GM19035 (cell line): ENCODE measurements around the gene MAN1A1.
A peak's percentile ranks its signal among the peaks of the same experiment; 100 is the strongest.

Source experiments
- ATAC-seq: cut with Tn5 transposase; IDR thresholded peaks from one replicate; pipeline ENCODE4 v1.9.1; 2021; ENCODE audit not compliant: unreplicated experiment

The MAN1A1 gene

DNA sequence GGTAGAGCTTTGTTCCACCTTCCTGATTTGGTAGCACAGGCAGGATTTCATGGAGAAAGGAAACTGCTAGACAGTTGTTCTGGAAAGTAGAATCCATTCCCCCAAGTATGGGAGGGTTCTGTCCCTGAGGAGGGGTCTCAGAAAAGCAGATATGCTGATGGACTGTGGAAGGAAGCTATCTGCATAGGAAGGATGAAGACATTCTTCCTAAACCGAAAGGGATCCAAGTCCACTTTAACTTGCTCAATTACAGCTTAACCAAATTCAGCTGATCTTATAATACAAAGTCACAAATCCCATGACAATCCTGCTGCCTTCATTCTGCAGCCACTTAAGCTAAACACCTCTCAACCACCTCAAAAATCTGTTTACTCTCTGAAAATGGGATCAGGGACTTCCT, 2.6 kb downstream of the MAN1A1 start:
- no peak for ATAC-seq

- no peak for ATAC-seq
These were observed 3.1 kb downstream of the MAN1A1 start for GRCh38 chr6:119346450-119346849.

DNA sequence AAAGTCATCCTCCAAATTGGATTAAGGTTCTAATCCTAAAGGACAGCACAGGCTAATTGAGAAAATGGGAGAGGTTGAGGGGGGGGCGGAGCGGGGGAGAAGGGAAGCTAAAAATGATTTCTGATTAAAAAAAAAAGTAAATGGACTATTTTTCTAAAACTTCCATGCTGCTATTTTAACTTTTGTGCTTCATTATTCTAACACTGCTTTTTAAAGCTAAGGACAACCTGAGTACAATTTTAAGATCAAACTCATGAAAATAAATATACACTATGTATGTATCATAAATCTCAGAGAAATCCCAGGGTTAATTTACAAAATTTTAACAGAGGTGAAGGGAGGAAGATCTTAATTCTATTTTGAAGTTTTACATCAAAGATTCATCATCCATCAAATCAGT, 4.4 kb downstream of the MAN1A1 start:
- no peak for ATAC-seq

DNA sequence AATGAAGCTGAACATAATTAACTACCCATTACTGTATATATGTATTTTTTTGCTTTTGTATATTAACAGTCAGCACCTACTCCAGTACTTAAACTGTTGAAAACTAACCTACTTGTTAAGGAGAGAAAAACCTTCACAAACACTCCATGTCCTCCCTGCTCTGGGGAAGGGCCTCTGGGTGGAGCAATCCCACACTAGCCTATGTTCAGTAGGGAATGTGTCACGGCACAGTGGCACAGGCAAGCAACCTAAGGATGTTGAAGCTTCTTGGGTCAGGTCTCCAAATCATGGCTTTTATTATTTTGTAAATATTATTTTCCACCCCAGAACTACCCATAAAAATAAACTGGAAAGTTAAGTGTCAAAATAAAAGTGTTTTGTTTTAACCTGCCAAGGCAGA, 5.3 kb downstream of the MAN1A1 start:
- no peak for ATAC-seq

- ATAC-seq: no peak
These were observed 5.9 kb downstream of the MAN1A1 start for GRCh38 chr6:119343573-119344146.

DNA sequence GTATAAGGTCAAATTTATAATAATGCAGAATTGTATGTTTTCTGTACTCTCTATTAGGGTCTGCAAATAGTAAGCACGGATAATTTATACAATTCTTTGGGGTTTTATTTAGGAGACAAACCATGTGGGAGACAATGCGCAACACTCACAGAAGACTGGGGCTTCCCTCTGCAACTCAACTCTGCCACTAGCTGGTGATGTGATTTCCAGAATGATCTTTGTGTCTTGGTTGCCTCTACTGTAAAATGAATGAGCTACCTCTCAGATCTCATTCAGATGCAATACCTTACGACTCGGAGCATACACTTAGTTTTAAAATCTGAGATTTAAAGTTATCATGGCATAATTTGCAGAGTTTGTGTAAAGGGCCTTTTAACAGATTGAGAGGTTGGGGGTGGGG, 6.4 kb downstream of the MAN1A1 start:
- ATAC-seq: no peak

- no peak for ATAC-seq
These were observed 7.1 kb downstream of the MAN1A1 start for GRCh38 chr6:119342430-119342829.

- ATAC-seq: no peak
These were observed 8.6 kb downstream of the MAN1A1 start for GRCh38 chr6:119340796-119341487.

DNA sequence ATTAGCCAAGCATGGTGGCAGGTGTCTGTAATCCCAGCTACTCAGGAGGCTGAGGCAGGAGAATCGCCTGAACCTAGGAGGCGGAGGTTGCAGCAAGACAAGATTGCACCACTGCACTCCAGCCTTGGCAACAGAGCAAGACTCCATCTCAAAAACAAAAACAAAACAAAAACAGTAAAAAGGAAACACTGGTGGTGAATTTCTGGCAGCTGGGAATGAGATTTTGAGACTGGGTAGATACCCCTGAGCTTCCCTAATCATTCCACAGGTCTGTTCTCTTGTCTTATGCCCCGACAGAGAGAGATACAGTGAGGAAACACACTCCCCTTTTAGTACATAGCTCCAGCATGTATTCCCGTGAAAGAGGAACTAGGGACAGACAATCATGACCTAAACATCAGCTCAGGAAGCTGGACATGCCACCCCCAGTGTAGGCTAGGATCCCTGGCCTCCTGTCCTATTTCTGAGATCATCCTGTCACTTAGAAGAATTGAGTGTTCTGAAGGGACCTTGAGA, 9.6 kb downstream of the MAN1A1 start:
- ATAC-seq: no peak

- ATAC-seq: no peak
These were observed 11.8 kb downstream of the MAN1A1 start for GRCh38 chr6:119337762-119338161.

DNA sequence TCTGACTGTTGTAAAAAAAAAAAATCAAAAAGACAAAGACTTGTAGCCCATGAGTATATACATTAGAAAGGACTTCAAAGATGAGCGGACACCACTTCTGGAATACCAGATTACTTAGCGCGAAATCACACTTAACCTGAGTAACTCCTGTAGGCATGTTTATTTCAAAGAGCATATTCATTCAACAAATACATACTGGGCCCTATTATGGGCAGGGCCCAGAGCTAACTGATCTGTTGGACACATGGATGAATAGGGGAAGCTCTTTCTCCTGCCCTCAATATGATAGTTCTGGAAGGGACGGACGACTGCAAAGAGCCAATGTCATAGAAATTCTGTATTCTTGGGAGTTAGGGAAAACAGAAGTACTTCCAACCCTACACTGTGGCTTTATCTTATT, 12.3 kb downstream of the MAN1A1 start:
- ATAC-seq: no peak

DNA sequence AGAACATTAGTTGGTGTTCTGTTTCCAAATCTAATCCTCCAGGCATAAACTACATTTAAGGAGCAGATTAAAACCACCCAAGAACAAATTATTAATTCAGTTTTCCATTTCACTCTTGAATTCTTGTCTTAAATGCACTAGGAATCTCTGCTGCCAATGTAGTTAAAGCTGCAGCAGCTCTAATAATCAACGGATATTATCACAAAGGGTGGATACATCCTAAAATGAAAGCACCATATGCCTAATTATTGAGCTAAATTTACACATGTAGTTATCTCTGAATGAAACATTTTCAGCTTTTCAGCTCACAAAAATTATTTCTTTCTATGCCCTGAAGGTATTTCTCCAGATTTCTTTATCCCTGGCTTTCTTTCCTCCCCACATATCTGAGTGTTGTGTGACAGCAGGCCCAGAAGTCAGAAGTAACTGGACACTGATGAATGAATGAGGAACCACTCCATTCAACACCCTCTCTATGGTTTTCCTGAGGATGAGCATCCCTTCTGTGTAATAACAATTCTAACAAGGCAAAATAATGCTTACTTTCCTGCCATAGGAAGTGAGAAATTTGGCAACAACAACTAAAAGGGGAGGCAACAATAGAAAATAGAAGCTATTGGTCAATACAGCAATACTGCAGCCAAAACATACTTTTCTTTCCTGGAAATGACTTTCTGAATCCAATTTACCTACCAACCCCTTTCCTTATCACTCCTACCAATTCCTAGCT, 14.9 kb downstream of the MAN1A1 start:
- ATAC-seq: no peak

DNA sequence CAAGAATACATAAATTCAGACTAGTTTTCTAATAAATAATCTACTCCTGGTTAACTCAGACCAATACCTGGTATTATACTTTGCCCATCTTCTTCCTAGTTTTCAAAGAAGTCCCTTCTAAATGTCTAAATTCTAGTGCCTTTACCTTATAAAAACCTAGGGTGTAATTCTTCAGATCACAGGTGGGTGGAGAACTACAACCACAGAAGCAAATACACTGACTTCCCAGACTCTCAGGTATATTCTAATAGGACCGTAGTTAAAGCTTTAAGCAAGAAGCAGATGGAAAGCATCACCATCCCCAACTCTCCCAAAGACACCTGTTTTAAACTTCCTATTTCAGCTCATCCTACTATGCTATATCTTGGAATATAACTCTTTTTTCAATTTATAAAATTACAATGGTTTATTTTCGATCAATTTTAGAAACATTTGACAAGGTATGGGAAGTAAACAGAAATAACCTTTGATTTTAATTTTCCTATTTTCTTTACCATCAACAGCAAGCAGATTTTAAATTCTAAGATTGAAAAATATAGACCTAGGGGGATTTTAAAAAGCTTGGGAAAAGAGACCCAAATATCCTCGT, 15.8 kb downstream of the MAN1A1 start:
- peak; percentile 53 for ATAC-seq

DNA sequence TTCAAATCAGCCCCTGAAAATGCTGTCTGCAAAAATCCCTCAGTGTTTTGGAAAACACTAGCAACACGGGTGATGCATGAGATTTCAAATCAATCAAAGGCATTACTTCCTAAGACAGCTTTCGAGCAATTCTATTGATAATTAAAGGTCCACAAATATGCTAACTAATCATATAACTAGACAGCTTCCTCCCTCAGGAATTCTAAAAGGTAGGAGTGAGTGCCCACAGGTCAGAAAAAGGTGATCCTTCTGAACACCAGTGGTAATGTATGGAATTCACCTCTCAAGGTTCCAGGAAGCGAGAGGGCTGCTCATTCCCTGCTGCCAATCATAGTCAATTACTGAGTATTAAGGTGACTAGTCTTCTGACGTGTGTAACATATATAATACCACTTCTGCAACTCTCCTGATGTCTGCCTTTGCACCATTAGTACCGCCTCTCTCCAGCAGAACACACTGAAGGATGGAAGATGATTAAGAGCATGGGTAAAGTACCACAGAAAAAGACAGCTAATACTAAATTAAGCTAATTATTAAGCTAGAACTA, 16.4 kb downstream of the MAN1A1 start:
- ATAC-seq: no peak

DNA sequence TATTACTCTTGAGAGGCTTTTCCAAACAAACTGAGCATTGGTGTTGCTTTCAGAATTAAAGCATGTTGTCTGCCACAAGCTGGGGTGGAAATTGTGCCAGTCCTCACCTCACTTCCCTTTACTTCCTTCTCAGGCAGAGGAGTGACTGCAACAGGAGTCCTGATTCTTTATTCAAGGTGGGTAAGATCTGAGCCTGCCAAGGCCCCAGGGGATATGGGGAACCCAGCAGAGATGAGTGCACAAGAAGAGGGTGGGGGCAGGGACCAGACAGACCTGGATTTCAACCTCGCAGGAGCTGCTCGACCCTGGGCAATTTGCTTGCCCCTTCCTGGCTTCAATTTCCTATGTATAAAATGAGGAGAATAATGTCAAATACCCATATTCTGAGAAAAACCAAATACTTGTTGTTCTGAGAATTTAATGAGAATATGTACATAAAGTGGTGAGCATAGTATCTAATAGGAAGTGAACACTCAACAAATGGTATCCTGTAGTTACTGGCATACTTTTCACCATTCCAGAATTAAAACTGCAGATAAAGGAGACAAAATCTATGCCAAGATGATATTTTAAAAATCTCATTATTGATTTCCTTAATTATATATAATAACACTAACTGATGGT, 17.8 kb downstream of the MAN1A1 start:
- ATAC-seq: no peak

GRCh38 chr6:119330520-119331113, 18.9 kb downstream of the MAN1A1 start:
- ATAC-seq: no peak

DNA sequence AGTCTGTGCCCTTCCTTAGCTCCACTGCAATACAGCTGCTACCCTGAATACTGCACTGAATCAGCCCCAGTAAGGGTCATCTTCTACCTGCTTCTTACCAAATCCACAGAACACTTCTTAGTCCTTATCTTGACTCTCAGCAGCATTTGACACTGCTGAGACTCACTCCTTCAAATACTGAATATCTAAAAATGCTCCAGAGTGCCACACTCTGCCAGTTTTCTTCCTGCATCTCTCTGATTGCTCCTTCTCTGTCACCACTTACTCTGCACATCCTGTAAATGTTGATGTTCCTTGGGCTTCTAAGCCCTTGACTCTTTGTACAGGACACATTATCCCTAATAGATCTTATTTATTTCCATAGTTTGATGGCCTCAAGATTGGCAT, 19.8 kb downstream of the MAN1A1 start:
- no peak for ATAC-seq

GRCh38 chr6:119328892-119329793, 20.4 kb downstream of the MAN1A1 start:
- no peak for ATAC-seq

- no peak for ATAC-seq
These were observed 21.3 kb downstream of the MAN1A1 start for GRCh38 chr6:119328254-119328653.

DNA sequence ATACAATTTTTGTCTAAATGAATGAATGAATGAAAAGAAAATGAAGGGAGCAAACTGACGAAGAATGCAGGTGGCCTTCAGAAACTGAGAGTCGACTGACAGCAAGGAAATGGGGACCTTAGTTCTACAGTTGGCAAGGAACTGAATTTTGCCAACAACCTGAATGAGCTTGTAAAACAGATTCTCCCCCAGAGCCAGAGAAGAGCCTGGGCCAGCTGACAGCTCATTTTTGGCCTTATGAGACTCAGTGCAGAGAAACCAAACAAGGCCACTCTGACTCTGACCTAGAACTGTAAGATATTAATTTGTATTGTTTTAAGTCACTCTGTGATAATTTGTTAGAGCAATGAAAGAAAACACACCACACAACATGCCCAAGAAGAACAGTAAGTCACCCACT, 21.8 kb downstream of the MAN1A1 start:
- no peak for ATAC-seq
